H1 (cell line): Measurements from ENCODE around the gene INO80C. TPM values are rescaled to one million over a fixed set of nuclear protein-coding genes. Genes with fewer than 3 reads are reported as not detected.
A peak's percentile ranks its signal among the peaks of the same experiment; 100 is the strongest.

Experiments used
- CTCF ChIA-PET: fragments of 300-600 bp; sonication (Branson Sonifier 250); formaldehyde crosslinking; loops from one replicate; lab custom pipeline; 2021; ENCODE audit not compliant: partially characterized antibody; lab: Charles Lee
- POLR2A ChIA-PET: fragments of 300-600 bp; sonication (Branson Sonifier 250); formaldehyde crosslinking; loops from one replicate; lab custom pipeline; 2021; ENCODE audit warnings: inconsistent platforms; ENCODE audit not compliant: partially characterized antibody; lab: Charles Lee
- DNase-seq, 2 experiments: peaks; one replicate each; pipeline versions ENCODE4 v3.0.0 to v3.0.0-alpha.2; 2010 to 2022; ENCODE audit warnings: low spot score in 2 of 2, low read depth in 1 of 2, mixed read lengths in 1 of 2
- FAIRE-seq: peaks from 2 replicates; lab custom pipeline; 2011; peaks lifted over from hg19 to GRCh38; lab: Jason Lieb, UNC
- H2AFZ ChIP-seq: 2 replicates; pipeline ENCODE4 v1.8.1; 2012; ENCODE audit warnings: low read length, inconsistent platforms
- H2AK5ac ChIP-seq: 2 replicates; pipeline ENCODE4 v1.6.1; 2013; ENCODE audit warnings: low read depth, low read length
- H2BK120ac ChIP-seq: replicated peaks from 2 replicates; pipeline ENCODE3; 2013; ENCODE audit warnings: low read depth, low read length, inconsistent platforms
- H2BK12ac ChIP-seq: 2 replicates; pipeline ENCODE4 v1.6.1; 2013; ENCODE audit warnings: low read depth, low read length
- H2BK15ac ChIP-seq: 2 replicates; pipeline ENCODE4 v1.6.1; 2013; ENCODE audit warnings: low read length
- H2BK20ac ChIP-seq: 2 replicates; pipeline ENCODE4 v1.6.1; 2013; ENCODE audit warnings: low read length
- H2BK5ac ChIP-seq: 2 replicates; pipeline ENCODE4 v1.6.1; 2013; ENCODE audit warnings: low read depth, low read length
- H3K14ac ChIP-seq: 2 replicates; pipeline ENCODE4 v1.6.1; 2013; ENCODE audit warnings: inconsistent platforms; ENCODE audit not compliant: insufficient read length
- H3K18ac ChIP-seq: 2 replicates; pipeline ENCODE4 v1.6.1; 2013; ENCODE audit warnings: low read length; ENCODE audit errors: extremely low read depth
- H3K23ac ChIP-seq: 2 replicates; pipeline ENCODE4 v1.6.1; 2013; ENCODE audit warnings: inconsistent platforms; ENCODE audit not compliant: insufficient read length
- H3K23me2 ChIP-seq: 2 replicates; pipeline ENCODE4 v1.6.1; 2013; ENCODE audit warnings: low read depth, low read length
- H3K27ac ChIP-seq: 2 replicates; pipeline ENCODE4 v1.6.1; 2011; ENCODE audit warnings: low read depth, low read length, inconsistent platforms
- H3K27me3 ChIP-seq, 4 experiments: replicated peaks in 1 of 4; 1 replicate in 1 of 4; 2 replicates in 3 of 4; pipeline versions ENCODE4 v1.6.1 to v1.8.1; 2011 to 2013; ENCODE audit warnings: low read length in 3 of 4, mild to moderate bottlenecking in 3 of 4, inconsistent platforms in 2 of 4, mixed read lengths in 2 of 4, moderate library complexity in 1 of 4; ENCODE audit not compliant: control insufficient read depth in 3 of 4, insufficient read depth in 3 of 4; ENCODE audit errors: extremely low read depth in 1 of 4
- H3K36me3 ChIP-seq, 4 experiments: 2 replicates each; pipeline versions ENCODE4 v1.6.1 to v1.8.1; 2011 to 2013; ENCODE audit warnings: mild to moderate bottlenecking in 4 of 4, low read length in 3 of 4, moderate library complexity in 2 of 4, control low read depth in 1 of 4, inconsistent platforms in 1 of 4; ENCODE audit not compliant: insufficient read depth in 4 of 4, control insufficient read depth in 2 of 4
- H3K4ac ChIP-seq: replicated peaks from 2 replicates; pipeline ENCODE3; 2013; ENCODE audit warnings: low read length, low read depth, mixed read lengths, inconsistent platforms; ENCODE audit not compliant: insufficient read length
- H3K4me1 ChIP-seq, 4 experiments: replicated peaks in 1 of 4; 1 replicate in 1 of 4; 2 replicates in 3 of 4; pipeline versions ENCODE4 v1.6.1 to v1.8.1; 2011 to 2013; ENCODE audit warnings: low read length in 3 of 4, inconsistent platforms in 2 of 4, mixed read lengths in 1 of 4; ENCODE audit not compliant: insufficient read depth in 4 of 4, control insufficient read depth in 3 of 4
- H3K4me2 ChIP-seq, 2 experiments: 2 replicates each; pipeline versions ENCODE4 v1.6.1 to v1.8.1; 2011 to 2013; ENCODE audit warnings: low read depth in 2 of 2, low read length in 2 of 2, control low read depth in 1 of 2, inconsistent platforms in 1 of 2, mild to moderate bottlenecking in 1 of 2; ENCODE audit not compliant: insufficient read depth in 1 of 2
- H3K4me3 ChIP-seq, 4 experiments: fragments of 200-600, 300-600 bp in 1 of 4; sonication (generic), shearing (Covaris generic), sonication (Bioruptor Twin) in 1 of 4; 2 replicates each; pipeline versions ENCODE4 v1.5.1 to v1.8.1; 2011 to 2016; ENCODE audit warnings: low read length in 4 of 4, low read depth in 3 of 4, control low read depth in 2 of 4, inconsistent platforms in 2 of 4, mild to moderate bottlenecking in 2 of 4, mixed read lengths in 1 of 4, moderate library complexity in 1 of 4; ENCODE audit not compliant: insufficient read depth in 2 of 4; ENCODE audit errors: extremely low read depth in 1 of 4
- H3K56ac ChIP-seq: replicated peaks from 2 replicates; pipeline ENCODE3; 2013; ENCODE audit warnings: low read depth, mild to moderate bottlenecking, mixed read lengths, low read length, inconsistent platforms; ENCODE audit not compliant: insufficient read length
- H3K79me1 ChIP-seq: 2 replicates; pipeline ENCODE4 v1.6.1; 2013; ENCODE audit warnings: low read depth, low read length, control low read depth
- H3K79me2 ChIP-seq, 2 experiments: 2 replicates each; pipeline versions ENCODE4 v1.6.1 to v1.8.1; 2012 to 2013; ENCODE audit warnings: low read length in 2 of 2, mild to moderate bottlenecking in 2 of 2, inconsistent platforms in 1 of 2; ENCODE audit not compliant: insufficient read depth in 2 of 2, control insufficient read depth in 1 of 2
- H3K9ac ChIP-seq, 4 experiments: replicated peaks in 1 of 4; 1 replicate in 1 of 4; 2 replicates in 3 of 4; pipeline versions ENCODE4 v1.6.1 to v1.8.1; 2011 to 2013; ENCODE audit warnings: low read depth in 3 of 4, low read length in 3 of 4, control low read depth in 2 of 4, mild to moderate bottlenecking in 2 of 4, moderate library complexity in 2 of 4, inconsistent platforms in 1 of 4; ENCODE audit errors: extremely low read depth in 1 of 4
- H3K9me3 ChIP-seq, 2 experiments: 2 replicates each; pipeline versions ENCODE4 v1.6.1 to v1.8.1; 2012 to 2013; ENCODE audit warnings: mild to moderate bottlenecking in 2 of 2, moderate library complexity in 2 of 2, control low read depth in 1 of 2, inconsistent platforms in 1 of 2, low read depth in 1 of 2, low read length in 1 of 2, mixed read lengths in 1 of 2; ENCODE audit not compliant: insufficient read depth in 2 of 2
- H4K20me1 ChIP-seq, 2 experiments: replicated peaks in 1 of 2; 2 replicates each; pipeline versions ENCODE3 to v1.8.1; 2011 to 2013; ENCODE audit warnings: inconsistent platforms in 2 of 2, low read length in 2 of 2, mild to moderate bottlenecking in 1 of 2; ENCODE audit not compliant: insufficient read depth in 2 of 2, control insufficient read depth in 1 of 2
- H4K5ac ChIP-seq: 2 replicates; pipeline ENCODE4 v1.6.1; 2013; ENCODE audit warnings: low read length, low read depth, mixed read lengths, inconsistent platforms; ENCODE audit not compliant: insufficient read length
- H4K8ac ChIP-seq: 2 replicates; pipeline ENCODE4 v1.8.0; 2013; ENCODE audit warnings: mild to moderate bottlenecking, moderate library complexity, low read length, inconsistent platforms; ENCODE audit not compliant: insufficient read depth; ENCODE audit errors: extremely low read depth
- H4K91ac ChIP-seq: replicated peaks from 2 replicates; pipeline ENCODE3; 2013; ENCODE audit warnings: low read length, mixed read lengths, inconsistent platforms; ENCODE audit not compliant: insufficient read length
- RXRA ChIP-seq: IDR thresholded peaks from 2 replicates; pipeline ENCODE4 v1.6.1; 2011; ENCODE audit warnings: low read depth, mild to moderate bottlenecking, low read length, moderate library complexity; ENCODE audit not compliant: insufficient read depth
- polyA plus RNA-seq, 7 experiments: library from polyadenylated mRNA; depleted of rRNA in 3 of 7; stranded (reverse) in 5 of 7; unstranded in 2 of 7; fragments of >200 nt in 5 of 7; fragments of 200-250 nt in 2 of 7; gene quantifications; 1 replicate in 5 of 7; 2 replicates in 1 of 7; 4 replicates in 1 of 7; pipeline versions ENCODE4 v1.2.1 to v1.2.3, GENCODE V29; 2011 to 2013; ENCODE audit warnings: missing spikeins in 2 of 7, mixed read lengths in 2 of 7
- total RNA-seq: library from RNA; stranded (reverse); fragmentation: NEBNext Ultra II Directional; extraction: Animal tissue kit (Norgen Biotek cat#: 25700); gene quantifications from 2 replicates; pipeline ENCODE4 v1.2.1, GENCODE V29; 2021

Gene INO80C
- total and polyA plus RNA-seq, 2 of the 8 experiments (the other 6 are each of a cell fraction or from before 2014, with no cell fraction given): 30.1 to 48.9 TPM

DNA sequence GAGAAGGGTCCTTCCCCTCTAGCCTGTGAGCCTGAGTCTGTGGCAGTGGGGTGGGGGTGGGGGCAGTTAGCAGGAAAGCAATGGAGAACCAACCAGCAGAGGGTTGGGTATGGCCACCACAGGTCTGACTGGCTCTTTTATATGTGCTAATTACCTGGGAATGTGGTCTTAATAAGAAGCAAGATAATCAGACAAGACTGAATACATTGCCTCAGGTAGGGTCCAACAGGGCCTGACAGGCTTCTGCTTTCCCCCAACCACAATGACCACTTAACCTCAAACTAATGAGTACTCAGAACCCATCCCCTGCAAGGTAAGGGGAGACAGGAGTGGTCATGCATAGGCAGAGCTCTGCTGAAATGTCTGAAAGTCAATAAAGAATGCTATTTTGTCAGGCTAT lies 44.6 kb upstream of the INO80C start:
- Histone ChIP-seq H3K23ac (no peak overlapping the region), H3K4me2 (no peak overlapping the region), H2AK5ac (no peak overlapping the region), H2BK5ac (no peak overlapping the region), H3K4me3 (no peak overlapping the region), H2BK20ac (no peak overlapping the region), H3K18ac (no peak overlapping the region), H3K9me3 (peaks cover 0 to 4% of the 10 kb centered on the region in 2 experiments; a peak in 1 of 4 replicates), H4K5ac (no peak overlapping the region), H4K91ac (no peak overlapping the region), H3K4ac (no peak overlapping the region), H3K79me1 (no peaks in the 10 kb centered on the region), H3K36me3 (no peaks in the 10 kb centered on the region), H3K27ac (no peak overlapping the region), H2AFZ (peak overlapping the region; percentile 90), H2BK12ac (no peak overlapping the region), H3K56ac (no peak overlapping the region), H3K23me2 (no peaks in the 10 kb centered on the region), H2BK15ac (no peak overlapping the region), H3K9ac (no peak overlapping the region), H3K4me1 (no peaks in the 10 kb centered on the region), H2BK120ac (no peak overlapping the region), H3K14ac (no peak overlapping the region), H3K27me3 (no peaks in the 10 kb centered on the region), H3K79me2 (no peaks in the 10 kb centered on the region), H4K8ac (no peak overlapping the region), H4K20me1 (no peaks in the 10 kb centered on the region)
- FAIRE-seq: no peak
- no peak for TF ChIP-seq RXRA
- CTCF ChIA-PET: interaction anchor here (1.5 kb wide), 1 partner anchor 16 kb away, joined by 6 read pairs; no protein-coding TSS in a partner anchor
- no peak for DNase-seq
- POLR2A ChIA-PET: no interaction called here
